H9 (cell line): ENCODE data around the gene XRCC6. TPM values are rescaled to one million over a fixed set of nuclear protein-coding genes. Genes with fewer than 3 reads are reported as not detected.

ENCODE experiments used
- DNase-seq: peaks from one replicate; pipeline ENCODE4 v3.0.0-alpha.2; 2017
- H2AFZ ChIP-seq: one replicate; pipeline ENCODE4 v1.6.1; 2013; ENCODE audit warnings: mild to moderate bottlenecking, low read length, control low read depth, moderate library complexity
- H2AK5ac ChIP-seq: 2 replicates; pipeline ENCODE4 v1.6.1; 2013; ENCODE audit warnings: low read length, control low read depth, mixed read lengths; ENCODE audit not compliant: insufficient read length
- H2BK120ac ChIP-seq: one replicate; pipeline ENCODE4 v1.6.1; 2013; ENCODE audit warnings: low read depth, mild to moderate bottlenecking, low read length, control low read depth, inconsistent platforms; ENCODE audit not compliant: poor library complexity, severe bottlenecking
- H2BK12ac ChIP-seq: 2 replicates; pipeline ENCODE4 v1.6.1; 2013; ENCODE audit warnings: low read length, control low read depth, mixed read lengths, low read depth; ENCODE audit not compliant: insufficient read length
- H2BK15ac ChIP-seq: 2 replicates; pipeline ENCODE4 v1.6.1; 2013; ENCODE audit warnings: low read depth, low read length, control low read depth
- H2BK20ac ChIP-seq: one replicate; pipeline ENCODE4 v1.6.1; 2013; ENCODE audit warnings: low read depth, mild to moderate bottlenecking, low read length, control low read depth, inconsistent platforms; ENCODE audit not compliant: poor library complexity, severe bottlenecking
- H2BK5ac ChIP-seq: 2 replicates; pipeline ENCODE4 v1.6.1; 2013; ENCODE audit warnings: low read length, control low read depth, mixed read lengths; ENCODE audit not compliant: insufficient read length
- H3K14ac ChIP-seq: 2 replicates; pipeline ENCODE4 v1.6.1; 2013; ENCODE audit warnings: low read length, control low read depth; ENCODE audit not compliant: insufficient read depth
- H3K18ac ChIP-seq: 2 replicates; pipeline ENCODE4 v1.6.1; 2013; ENCODE audit warnings: low read depth, mild to moderate bottlenecking, mixed read lengths, low read length, control low read depth; ENCODE audit not compliant: insufficient read length
- H3K23ac ChIP-seq: 2 replicates; pipeline ENCODE4 v1.6.1; 2013; ENCODE audit warnings: low read length, control low read depth, mixed read lengths, low read depth; ENCODE audit not compliant: insufficient read length
- H3K23me2 ChIP-seq: 2 replicates; pipeline ENCODE4 v1.6.1; 2013; ENCODE audit warnings: low read depth, mild to moderate bottlenecking, mixed read lengths, low read length, control low read depth; ENCODE audit not compliant: insufficient read length, poor library complexity, severe bottlenecking
- H3K27ac ChIP-seq: 2 replicates; pipeline ENCODE4 v1.5.1; 2013; ENCODE audit warnings: low read length, control low read depth, mixed read lengths, low read depth; ENCODE audit not compliant: insufficient read length
- H3K27me3 ChIP-seq: 2 replicates; pipeline ENCODE4 v1.6.1; 2013; ENCODE audit warnings: low read length, control low read depth, inconsistent platforms; ENCODE audit not compliant: insufficient read depth
- H3K4ac ChIP-seq: 2 replicates; pipeline ENCODE4 v1.6.1; 2013; ENCODE audit warnings: low read depth, mild to moderate bottlenecking, control low read depth, inconsistent platforms, low read length, moderate library complexity
- H3K4me1 ChIP-seq: 2 replicates; pipeline ENCODE4 v1.6.1; 2013; ENCODE audit warnings: low read length, control low read depth, inconsistent platforms; ENCODE audit not compliant: insufficient read depth
- H3K4me2 ChIP-seq: 2 replicates; pipeline ENCODE4 v1.6.1; 2013; ENCODE audit warnings: low read length, control low read depth, mixed read lengths; ENCODE audit not compliant: insufficient read length, insufficient read depth
- H3K56ac ChIP-seq: 2 replicates; pipeline ENCODE4 v1.6.1; 2013; ENCODE audit warnings: low read depth, mild to moderate bottlenecking, mixed read lengths, low read length, control low read depth; ENCODE audit not compliant: insufficient read length
- H3K79me1 ChIP-seq: 2 replicates; pipeline ENCODE4 v1.6.1; 2013; ENCODE audit warnings: low read depth, mild to moderate bottlenecking, moderate library complexity, low read length, control low read depth, inconsistent platforms; ENCODE audit not compliant: insufficient read depth, poor library complexity, severe bottlenecking
- H3K79me2 ChIP-seq: 2 replicates; pipeline ENCODE4 v1.6.1; 2013; ENCODE audit warnings: low read length, control low read depth, inconsistent platforms; ENCODE audit not compliant: insufficient read depth
- H3K9ac ChIP-seq: 2 replicates; pipeline ENCODE4 v1.6.1; 2013; ENCODE audit warnings: low read length, control low read depth, mixed read lengths; ENCODE audit not compliant: insufficient read length; ENCODE audit errors: extremely low read depth
- H3K9me3 ChIP-seq: one replicate; pipeline ENCODE4 v1.6.1; 2013; ENCODE audit warnings: low read depth, low read length, inconsistent platforms; ENCODE audit not compliant: control insufficient read depth
- H3T11ph ChIP-seq: one replicate; pipeline ENCODE4 v1.6.1; 2013; ENCODE audit warnings: mild to moderate bottlenecking, low read length, control low read depth, inconsistent platforms
- H4K20me1 ChIP-seq: one replicate; pipeline ENCODE4 v1.6.1; 2013; ENCODE audit not compliant: control insufficient read depth, insufficient read length, insufficient read depth
- H4K5ac ChIP-seq: 2 replicates; pipeline ENCODE4 v1.6.1; 2013; ENCODE audit warnings: low read depth, mild to moderate bottlenecking, mixed read lengths, low read length, control low read depth; ENCODE audit not compliant: insufficient read length
- H4K8ac ChIP-seq: replicated peaks from 2 replicates; pipeline ENCODE4 v1.6.1; 2013; ENCODE audit warnings: low read length, control low read depth, mixed read lengths, low read depth; ENCODE audit not compliant: insufficient read length
- H4K91ac ChIP-seq: 2 replicates; pipeline ENCODE4 v1.6.1; 2013; ENCODE audit warnings: low read depth, mild to moderate bottlenecking, moderate library complexity, mixed read lengths, low read length, control low read depth; ENCODE audit not compliant: insufficient read length
- H3K27ac Mint-ChIP-seq, 3 experiments: 2 replicates in 2 of 3; 3 replicates in 1 of 3; pipeline ENCODE4 v1.8.0; 2020 to 2021; ENCODE audit warnings: mixed read lengths in 3 of 3, mild to moderate bottlenecking in 1 of 3, moderate library complexity in 1 of 3
- H3K27me3 Mint-ChIP-seq: 2 replicates; pipeline ENCODE4 v1.8.0; 2021; ENCODE audit warnings: low read depth, mild to moderate bottlenecking, moderate library complexity, mixed read lengths
- H3K36me3 Mint-ChIP-seq, 3 experiments: 2 replicates in 2 of 3; 3 replicates in 1 of 3; pipeline ENCODE4 v1.8.0; 2020 to 2021; ENCODE audit warnings: low read depth in 3 of 3, mixed read lengths in 3 of 3; ENCODE audit not compliant: insufficient read depth in 1 of 3
- H3K4me1 Mint-ChIP-seq, 2 experiments: 2 replicates each; pipeline ENCODE4 v1.8.0; 2020; ENCODE audit warnings: mixed read lengths in 2 of 2
- H3K4me3 Mint-ChIP-seq, 2 experiments: 2 replicates in 1 of 2; 3 replicates in 1 of 2; pipeline ENCODE4 v1.8.0; 2020 to 2021; ENCODE audit warnings: mild to moderate bottlenecking in 2 of 2, mixed read lengths in 2 of 2, moderate library complexity in 1 of 2
- H3K9me3 Mint-ChIP-seq, 2 experiments: 2 replicates in 1 of 2; 3 replicates in 1 of 2; pipeline ENCODE4 v1.8.0; 2020; ENCODE audit warnings: mild to moderate bottlenecking in 2 of 2, mixed read lengths in 2 of 2, moderate library complexity in 1 of 2
- CTCF ChIP-seq: fragments of 200-600 bp; sonication (generic); conservative IDR thresholded peaks from 3 replicates; pipeline ENCODE4 v1.8.0; 2021; ENCODE audit warnings: antibody characterized with exemption, mild to moderate bottlenecking
- WGBS: extraction: QIAGEN DNeasy Blood & Tissue Kit; methylation state at CpG from one replicate; pipeline ENCODE4 v1.1.7; 2013; ENCODE audit warnings: missing lambda C conversion rate, low lambda C conversion rate, mixed read lengths; ENCODE audit not compliant: insufficient read length; ENCODE audit errors: extremely low coverage; 5-methylcytosine and 5-hydroxymethylcytosine counted together
- total RNA-seq: library from RNA; stranded (reverse); gene quantifications from 2 replicates; pipeline ENCODE4 v1.2.1, GENCODE V29; 2021

The XRCC6 gene
- total RNA-seq, 1 experiment from 2014 or later = 461 TPM

GRCh38 chr22:41613456-41613855 is 7.6 kb upstream of the XRCC6 start:
- no peak overlapping the region for H4K8ac ChIP-seq
- H3K27ac ChIP-seq = no peak overlapping the region
- no peak overlapping the region for H3K4me2 ChIP-seq
- H3T11ph ChIP-seq = no peak overlapping the region
- peaks cover 2% of the 10 kb centered on the region; the same call in 1 of the 2 replicates for H3K79me2 ChIP-seq
- no peak overlapping the region for H3K4ac ChIP-seq
- peaks cover 0 to 2% (median 1%) of the 10 kb centered on the region in 3 experiments; a peak in 4 of 7 replicates for H3K36me3 Mint-ChIP-seq
- H3K4me1 ChIP-seq = no peaks in the 10 kb centered on the region
- H3K27ac Mint-ChIP-seq = no peak overlapping the region
- no CpG with 5 or more reads among the region's 2 CpGs for WGBS
- 0 out of 4 replicates have a peak, but pooled peaks cover 0 to 3% of the 10 kb centered on the region in 2 experiments for H3K4me1 Mint-ChIP-seq
- TF ChIP-seq CTCF = no peak
- no peak overlapping the region for H2AFZ ChIP-seq
- H3K23ac ChIP-seq = no peak overlapping the region
- H2AK5ac ChIP-seq = no peak overlapping the region
- no peak overlapping the region for H2BK5ac ChIP-seq
- no peak overlapping the region for H3K18ac ChIP-seq
- H3K79me1 ChIP-seq = no peaks in the 10 kb centered on the region
- no peak overlapping the region for H2BK20ac ChIP-seq
- no peaks in the 10 kb centered on the region for H3K27me3 ChIP-seq
- no peak overlapping the region for H4K91ac ChIP-seq
- no peaks in the 10 kb centered on the region for H3K27me3 Mint-ChIP-seq
- H3K4me3 Mint-ChIP-seq = no peak overlapping the region
- no peak overlapping the region for H2BK12ac ChIP-seq
- no peaks in the 10 kb centered on the region for H4K20me1 ChIP-seq
- no peak overlapping the region for H3K14ac ChIP-seq
- no peak overlapping the region for H4K5ac ChIP-seq
- H2BK15ac ChIP-seq = no peak overlapping the region
- no peak overlapping the region for H2BK120ac ChIP-seq
- no peaks in the 10 kb centered on the region for H3K9me3 Mint-ChIP-seq
- no peak overlapping the region for H3K9ac ChIP-seq
- no peaks in the 10 kb centered on the region for H3K9me3 ChIP-seq
- no peaks in the 10 kb centered on the region for H3K23me2 ChIP-seq
- no peak overlapping the region for H3K56ac ChIP-seq
- no peak for DNase-seq
